ENCODE measurements around the gene AVPR1B.

The AVPR1B gene

DNA sequence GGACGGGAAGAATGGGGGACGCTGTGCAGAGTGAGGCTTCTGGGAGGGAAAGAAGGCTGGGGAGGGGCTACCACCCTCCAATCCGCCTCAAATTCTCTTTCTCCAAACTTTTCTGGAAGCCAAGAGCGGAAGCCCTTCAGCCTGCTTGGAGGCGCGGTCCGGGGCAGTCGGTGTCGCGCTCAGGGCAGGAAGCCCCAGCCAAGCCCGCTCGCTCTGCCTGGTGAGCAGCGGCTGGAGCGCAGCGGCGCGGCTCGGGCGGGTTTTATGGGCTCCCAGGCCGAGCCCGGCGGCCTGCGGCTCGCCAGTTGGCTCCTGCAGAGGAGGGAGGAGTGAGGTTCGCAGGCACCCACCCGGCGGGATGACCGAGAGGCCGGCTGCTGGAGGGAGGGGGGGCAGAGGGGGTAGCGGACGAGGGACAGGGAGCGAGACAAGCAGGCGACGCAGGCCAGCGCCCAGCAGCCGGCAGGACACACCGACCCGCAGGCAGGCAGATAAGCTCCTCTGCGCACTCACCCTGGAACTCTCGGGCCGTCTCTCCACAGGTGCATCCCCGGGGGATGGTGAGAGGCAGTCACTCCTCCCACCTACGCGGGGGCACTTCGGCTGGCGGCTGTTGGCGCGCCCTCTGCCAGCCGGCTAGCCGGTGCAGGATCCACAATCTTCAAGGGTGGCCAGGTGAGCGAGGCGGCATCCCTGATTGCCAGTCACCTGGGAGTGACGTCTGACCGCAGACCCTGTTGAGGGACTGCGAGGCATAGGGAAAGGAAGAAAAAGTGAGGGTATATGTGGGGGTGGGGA lies at the start of gene AVPR1B:
Gene AVPR1B, minus strand, starts transcription at position 238 of the 798 bp plus-strand sequence. CDS start 498 bp downstream, outside the sequence.
- Mint-ChIP-seq H3K9me3 (peaks cover 13% of the 10 kb centered on the region), H3K27ac (no peak within 1 kb of the TSS), H3K4me3 (peak within 1 kb of the TSS; percentile 33), H3K4me1 (peaks cover 13% of the 10 kb centered on the region), H3K36me3 (no peaks in the 10 kb centered on the region)
- ATAC-seq (peak; percentile 64), DNase-seq (ENCODE audit: low spot score in 2 of 2) (no peak)

DNA sequence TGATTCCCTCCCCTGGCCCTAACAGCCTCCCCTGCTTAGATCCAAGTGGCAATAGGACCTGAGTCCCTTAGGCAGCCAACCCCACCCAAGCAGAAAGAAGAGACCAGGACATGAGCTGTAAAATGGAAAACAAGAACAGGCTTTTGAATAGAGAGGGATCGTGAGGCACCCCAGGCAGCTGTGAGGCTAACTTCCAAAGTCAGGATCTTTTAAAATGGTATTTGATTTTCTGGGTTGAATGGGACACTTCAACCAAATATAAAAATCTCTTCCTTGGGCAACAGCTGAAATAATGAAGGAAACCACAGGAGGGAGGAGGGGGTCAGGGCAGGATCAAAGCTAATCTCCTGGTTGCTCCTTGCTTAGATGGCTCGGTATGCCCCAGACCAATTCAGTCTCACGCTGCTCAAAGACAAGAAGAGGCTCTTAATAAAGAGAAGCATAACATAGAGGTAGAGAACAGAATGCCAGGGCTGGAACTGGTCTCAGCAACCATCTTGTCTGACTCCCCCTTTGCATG lies 28.6 kb upstream of the AVPR1B start:
- no peak overlapping the region for H3K27ac Mint-ChIP-seq
- H3K4me3 Mint-ChIP-seq = no peak overlapping the region
- no peak for ATAC-seq
- H3K36me3 Mint-ChIP-seq = no peaks in the 10 kb centered on the region
- no peaks in the 10 kb centered on the region for H3K4me1 Mint-ChIP-seq
- no peak for DNase-seq (ENCODE audit: low spot score in 2 of 2)
- H3K9me3 Mint-ChIP-seq = no peaks in the 10 kb centered on the region

- H3K4me3 Mint-ChIP-seq = no peak overlapping the region
- no peaks in the 10 kb centered on the region for H3K9me3 Mint-ChIP-seq
- no peak overlapping the region for H3K27ac Mint-ChIP-seq
- H3K36me3 Mint-ChIP-seq = no peaks in the 10 kb centered on the region
- ATAC-seq (no peak), DNase-seq (ENCODE audit: low spot score in 2 of 2) (no peak)
- no peaks in the 10 kb centered on the region for H3K4me1 Mint-ChIP-seq
These were observed 27.4 kb upstream of the AVPR1B start for GRCh38 chr1:206144605-206145004.

DNA sequence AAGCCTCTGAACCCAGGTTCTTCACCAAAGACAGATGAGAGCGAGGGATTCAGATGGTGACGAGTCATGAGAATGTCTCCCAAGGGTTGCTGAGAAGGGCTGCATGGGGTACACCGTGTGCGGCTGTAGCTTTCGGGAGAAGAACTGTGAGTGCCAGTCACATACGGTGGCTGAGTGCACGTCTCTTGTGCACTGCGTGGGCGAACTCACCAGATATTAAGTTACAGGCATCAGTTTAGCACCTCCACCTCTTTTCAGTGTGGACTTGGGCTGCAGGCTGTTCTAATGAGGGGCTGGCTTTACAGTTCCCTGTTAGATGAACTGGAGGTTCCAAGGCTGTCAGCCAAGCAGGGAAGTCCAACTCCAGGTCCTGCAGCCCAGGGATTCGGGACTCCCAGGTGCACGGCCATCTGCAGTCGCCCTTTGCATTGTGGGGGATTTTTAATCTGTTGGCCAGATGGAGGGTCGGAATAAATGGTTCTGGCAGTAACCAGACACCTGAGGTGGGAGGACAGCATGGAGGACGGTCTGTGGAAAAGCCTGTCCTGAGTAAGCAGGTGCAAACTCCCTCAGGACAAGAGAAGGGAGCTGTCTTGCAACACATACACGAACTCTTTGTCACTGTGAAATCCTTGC lies 26.5 kb upstream of the AVPR1B start:
- Mint-ChIP-seq H3K27ac (no peak overlapping the region), H3K9me3 (no peaks in the 10 kb centered on the region), H3K4me3 (no peak overlapping the region), H3K36me3 (no peaks in the 10 kb centered on the region), H3K4me1 (no peaks in the 10 kb centered on the region)
- no peak for DNase-seq (ENCODE audit: low spot score in 2 of 2)
- no peak for ATAC-seq

DNA sequence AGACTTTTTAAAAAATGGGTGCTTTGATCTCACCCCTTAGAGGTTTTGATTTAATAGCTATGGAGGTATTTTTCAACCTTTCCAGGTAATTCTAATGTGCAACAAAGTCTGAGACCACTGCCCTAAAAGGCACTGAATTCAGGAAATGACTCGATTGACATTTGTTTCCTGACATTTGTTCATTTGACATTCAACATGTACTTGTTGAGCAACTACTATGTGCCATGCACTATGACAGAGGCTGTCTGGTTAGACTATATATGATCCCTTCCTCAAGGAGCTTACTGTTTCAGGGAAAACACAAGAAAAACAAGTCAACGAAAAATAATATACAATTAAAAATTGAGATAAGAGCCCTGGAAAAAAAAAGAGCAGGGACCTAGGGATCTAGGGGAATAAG lies 25.6 kb upstream of the AVPR1B start:
- no peak for DNase-seq (ENCODE audit: low spot score in 2 of 2)
- H3K9me3 Mint-ChIP-seq = no peaks in the 10 kb centered on the region
- no peak overlapping the region for H3K4me3 Mint-ChIP-seq
- H3K36me3 Mint-ChIP-seq = no peaks in the 10 kb centered on the region
- ATAC-seq = no peak
- no peak overlapping the region for H3K27ac Mint-ChIP-seq
- H3K4me1 Mint-ChIP-seq = no peaks in the 10 kb centered on the region

GRCh38 chr1:206142011-206142410 lies 24.8 kb upstream of the AVPR1B start:
- ATAC-seq (no peak), DNase-seq (ENCODE audit: low spot score in 2 of 2) (no peak)
- no peak overlapping the region for H3K4me3 Mint-ChIP-seq
- H3K4me1 Mint-ChIP-seq = no peaks in the 10 kb centered on the region
- H3K9me3 Mint-ChIP-seq = no peaks in the 10 kb centered on the region
- no peak overlapping the region for H3K27ac Mint-ChIP-seq
- no peaks in the 10 kb centered on the region for H3K36me3 Mint-ChIP-seq

- Mint-ChIP-seq H3K9me3 (no peaks in the 10 kb centered on the region), H3K4me3 (no peak overlapping the region), H3K4me1 (no peaks in the 10 kb centered on the region), H3K27ac (no peak overlapping the region), H3K36me3 (no peaks in the 10 kb centered on the region)
- DNase-seq (ENCODE audit: low spot score in 2 of 2) (no peak), ATAC-seq (no peak)
These were observed 19.1 kb upstream of the AVPR1B start for GRCh38 chr1:206136241-206136640.

DNA sequence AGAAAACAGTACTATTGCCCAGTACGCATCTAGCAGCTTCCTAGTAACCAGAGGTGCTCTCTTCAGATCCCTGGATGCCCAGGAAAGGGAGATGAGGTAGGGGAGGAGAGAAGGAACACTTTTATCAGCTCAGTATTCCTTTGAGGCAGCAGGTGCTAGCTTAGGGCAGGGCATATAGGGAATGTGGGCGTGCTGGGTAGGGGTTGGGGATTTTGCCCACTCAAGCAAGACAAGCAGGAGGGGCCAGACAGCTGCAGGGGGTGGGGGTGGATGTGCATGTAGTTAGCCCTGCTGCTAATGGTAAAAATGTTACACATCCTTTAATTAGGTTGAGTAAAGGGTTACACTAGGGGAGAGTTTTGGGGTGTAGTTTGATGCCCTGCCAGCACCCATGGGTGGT lies 18.1 kb upstream of the AVPR1B start:
- no peak for ATAC-seq
- DNase-seq (ENCODE audit: low spot score in 2 of 2) = no peak
- no peaks in the 10 kb centered on the region for H3K36me3 Mint-ChIP-seq
- no peak overlapping the region for H3K4me3 Mint-ChIP-seq
- H3K9me3 Mint-ChIP-seq = no peaks in the 10 kb centered on the region
- H3K27ac Mint-ChIP-seq = no peak overlapping the region
- no peaks in the 10 kb centered on the region for H3K4me1 Mint-ChIP-seq

GRCh38 chr1:206133751-206134415 lies 16.7 kb upstream of the AVPR1B start:
- H3K27ac Mint-ChIP-seq = no peak overlapping the region
- no peak overlapping the region for H3K4me3 Mint-ChIP-seq
- DNase-seq (ENCODE audit: low spot score in 2 of 2) (no peak), ATAC-seq (no peak)
- no peaks in the 10 kb centered on the region for H3K4me1 Mint-ChIP-seq
- no peaks in the 10 kb centered on the region for H3K9me3 Mint-ChIP-seq
- H3K36me3 Mint-ChIP-seq = no peaks in the 10 kb centered on the region

GRCh38 chr1:206131037-206131436 lies 13.8 kb upstream of the AVPR1B start:
- DNase-seq (ENCODE audit: low spot score in 2 of 2) (no peak), ATAC-seq (no peak)
- Mint-ChIP-seq H3K4me1 (no peaks in the 10 kb centered on the region), H3K9me3 (no peaks in the 10 kb centered on the region), H3K27ac (no peak overlapping the region), H3K36me3 (no peaks in the 10 kb centered on the region), H3K4me3 (no peak overlapping the region)

- H3K27ac Mint-ChIP-seq = no peak overlapping the region
- H3K4me1 Mint-ChIP-seq = no peaks in the 10 kb centered on the region
- no peak for ATAC-seq
- no peaks in the 10 kb centered on the region for H3K9me3 Mint-ChIP-seq
- no peak for DNase-seq (ENCODE audit: low spot score in 2 of 2)
- no peaks in the 10 kb centered on the region for H3K36me3 Mint-ChIP-seq
- H3K4me3 Mint-ChIP-seq = no peak overlapping the region
These were observed 11.0 kb upstream of the AVPR1B start for GRCh38 chr1:206128196-206128595.

- no peak for ATAC-seq
- Mint-ChIP-seq H3K4me3 (no peak overlapping the region), H3K27ac (no peak overlapping the region), H3K9me3 (peaks cover under 1% of the 10 kb centered on the region), H3K36me3 (no peaks in the 10 kb centered on the region), H3K4me1 (no peaks in the 10 kb centered on the region)
- DNase-seq (ENCODE audit: low spot score in 2 of 2) = no peak
These were observed 10.1 kb upstream of the AVPR1B start for GRCh38 chr1:206127336-206127735.

GRCh38 chr1:206125346-206125745 lies 8.2 kb upstream of the AVPR1B start:
- H3K9me3 Mint-ChIP-seq = peaks cover 13% of the 10 kb centered on the region
- no peak for DNase-seq (ENCODE audit: low spot score in 2 of 2)

GRCh38 chr1:206122686-206123085 lies 5.5 kb upstream of the AVPR1B start:
- H3K9me3 Mint-ChIP-seq = peaks cover 13% of the 10 kb centered on the region
- no peak overlapping the region for H3K27ac Mint-ChIP-seq
- no peak overlapping the region for H3K4me3 Mint-ChIP-seq
- H3K36me3 Mint-ChIP-seq = no peaks in the 10 kb centered on the region
- ATAC-seq (no peak), DNase-seq (ENCODE audit: low spot score in 2 of 2) (no peak)
- peaks cover 3% of the 10 kb centered on the region for H3K4me1 Mint-ChIP-seq

More at GRCh38 chr1:206125346-206125745, 8.2 kb upstream of the AVPR1B start:
- Mint-ChIP-seq H3K4me1 (no peaks in the 10 kb centered on the region), H3K4me3 (no peak overlapping the region), H3K36me3 (no peaks in the 10 kb centered on the region), H3K27ac (no peak overlapping the region)
- ATAC-seq = no peak

- ATAC-seq = no peak
- Mint-ChIP-seq H3K4me3 (no peak overlapping the region), H3K27ac (no peak overlapping the region), H3K36me3 (no peaks in the 10 kb centered on the region), H3K9me3 (peaks cover 13% of the 10 kb centered on the region), H3K4me1 (peaks cover 13% of the 10 kb centered on the region)
- DNase-seq (ENCODE audit: low spot score in 2 of 2) = no peak
These were observed 4.1 kb upstream of the AVPR1B start for GRCh38 chr1:206121269-206121668.
